Adrenal gland (tissue), 5 donors: ENCODE results near the gene USF1.

Experiments
- POLR2A ChIP-seq, 2 donors: fragments of 450-650 bp; IDR thresholded peaks; one replicate each; pipeline ENCODE4 v1.6.1; 2017; ENCODE audit warnings: antibody characterized with exemption in 2 of 2, mild to moderate bottlenecking in 2 of 2, moderate library complexity in 1 of 2
- TF ChIP-seq, protein P1 (sequence below), 6 experiments: fragments of 450-650 bp in 4 of 6; fragments of 200-600 bp in 2 of 6; sonication (generic) in 1 of 6; IDR thresholded peaks; 1 replicate in 5 of 6; 2 replicates in 1 of 6; pipeline versions ENCODE4 v1.5.1 to v1.8.0; 2016 to 2021; ENCODE audit warnings: antibody characterized with exemption in 6 of 6, mild to moderate bottlenecking in 2 of 6, moderate library complexity in 1 of 6
- donor health status: DM: no; HTN: no; CAD: no.

DNA sequence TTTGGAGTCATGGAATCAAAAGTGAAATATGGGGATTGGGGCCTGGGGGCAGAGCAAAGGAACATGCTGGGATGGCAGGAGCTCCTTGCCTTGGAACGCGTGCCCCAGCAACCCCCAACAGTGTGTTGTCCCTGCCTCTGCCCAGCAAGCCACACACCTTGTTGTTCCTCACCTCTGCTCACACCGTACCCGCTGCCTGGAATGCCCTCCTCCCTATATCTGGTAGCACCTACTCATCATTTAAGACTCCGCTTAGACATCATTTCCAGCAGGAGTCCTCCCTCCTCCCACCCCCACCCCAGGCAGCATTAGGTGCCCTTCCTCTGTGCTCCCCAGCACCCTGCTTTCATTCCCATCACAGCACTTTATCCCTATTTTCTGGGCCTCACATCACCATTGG is 35.7 kb upstream of the USF1 start:
- TF ChIP-seq, protein P1, sequence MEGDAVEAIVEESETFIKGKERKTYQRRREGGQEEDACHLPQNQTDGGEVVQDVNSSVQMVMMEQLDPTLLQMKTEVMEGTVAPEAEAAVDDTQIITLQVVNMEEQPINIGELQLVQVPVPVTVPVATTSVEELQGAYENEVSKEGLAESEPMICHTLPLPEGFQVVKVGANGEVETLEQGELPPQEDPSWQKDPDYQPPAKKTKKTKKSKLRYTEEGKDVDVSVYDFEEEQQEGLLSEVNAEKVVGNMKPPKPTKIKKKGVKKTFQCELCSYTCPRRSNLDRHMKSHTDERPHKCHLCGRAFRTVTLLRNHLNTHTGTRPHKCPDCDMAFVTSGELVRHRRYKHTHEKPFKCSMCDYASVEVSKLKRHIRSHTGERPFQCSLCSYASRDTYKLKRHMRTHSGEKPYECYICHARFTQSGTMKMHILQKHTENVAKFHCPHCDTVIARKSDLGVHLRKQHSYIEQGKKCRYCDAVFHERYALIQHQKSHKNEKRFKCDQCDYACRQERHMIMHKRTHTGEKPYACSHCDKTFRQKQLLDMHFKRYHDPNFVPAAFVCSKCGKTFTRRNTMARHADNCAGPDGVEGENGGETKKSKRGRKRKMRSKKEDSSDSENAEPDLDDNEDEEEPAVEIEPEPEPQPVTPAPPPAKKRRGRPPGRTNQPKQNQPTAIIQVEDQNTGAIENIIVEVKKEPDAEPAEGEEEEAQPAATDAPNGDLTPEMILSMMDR (IDR thresholded peaks at IDR 0.05): no peak
- TF ChIP-seq POLR2A (IDR thresholded peaks at IDR 0.05): no peak
